Measurements from ENCODE around the gene DNHD1. TPM values are rescaled to one million over a fixed set of nuclear protein-coding genes. Genes with fewer than 3 reads are reported as not detected.

The DNHD1 gene
- total and polyA plus RNA-seq, 8 donors: 1.8 to 45.1 (median 11.4) TPM

GRCh38 chr11:6561288-6561687, 64.2 kb downstream of the DNHD1 start:
- no peak for TF ChIP-seq EP300 (IDR thresholded peaks at IDR 0.05)
- no peak for TF ChIP-seq POLR2AphosphoS5 (IDR thresholded peaks at IDR 0.05)
- no peak for TF ChIP-seq POLR2A (IDR thresholded peaks at IDR 0.05)
- no peak for TF ChIP-seq CTCF (IDR thresholded peaks at IDR 0.05)
- Histone ChIP-seq H3K36me3 (peaks cover 0 to 25% (median 13%) of the 10 kb centered on the region in 4 donors), H3K4me3 (no peak overlapping the region), H3K27ac (no peak overlapping the region), H3K9me3 (no peaks in the 10 kb centered on the region), H3K27me3 (no peaks in the 10 kb centered on the region), H3K4me1 (no peaks in the 10 kb centered on the region)
- no peak for DNase-seq
- intact Hi-C loops (cut with DNase I; ENCODE audit: low total_unique reads): no loop called here
- 89 to 99% (median 93%) methylated on average over 3 of the region's 3 CpGs for WGBS, 5 donors

DNA sequence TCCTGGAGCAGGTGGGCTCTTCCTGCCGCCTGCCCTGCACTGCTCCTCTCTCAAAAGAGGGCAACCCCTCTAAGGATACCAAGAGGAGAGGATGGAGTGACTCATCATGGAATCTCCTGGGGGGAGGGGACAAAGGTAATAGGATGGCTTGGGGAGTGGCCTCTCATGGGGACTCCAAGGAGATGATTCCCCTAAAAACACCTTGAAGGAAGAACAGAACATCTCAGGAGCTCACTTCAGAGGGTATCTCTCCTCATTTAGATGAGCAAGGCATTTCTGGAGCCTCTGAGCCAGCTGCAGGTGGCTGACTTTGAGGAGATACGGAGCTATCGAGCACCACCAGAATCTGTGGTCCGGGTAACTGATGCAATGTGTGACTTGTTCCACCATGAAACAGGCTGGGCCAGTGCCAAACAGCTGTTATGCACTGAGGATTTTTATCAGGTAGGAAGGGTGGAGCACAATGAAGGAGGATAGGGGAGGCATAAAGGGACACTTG, 66.1 kb downstream of the DNHD1 start:
- no peak overlapping the region for H3K27ac ChIP-seq
- H3K4me3 ChIP-seq: no peak overlapping the region
- TF ChIP-seq EP300 (IDR thresholded peaks at IDR 0.05): no peak
- no peak for TF ChIP-seq POLR2AphosphoS5 (IDR thresholded peaks at IDR 0.05)
- TF ChIP-seq CTCF (IDR thresholded peaks at IDR 0.05): no peak
- no peak for TF ChIP-seq POLR2A (IDR thresholded peaks at IDR 0.05)
- intact Hi-C loops (cut with DNase I; ENCODE audit: low total_unique reads): no loop called here
- H3K4me1 ChIP-seq: peaks cover 0 to 2% (median 0%) of the 10 kb centered on the region in 4 donors
- WGBS, 5 donors: 91 to 100% (median 94%) methylated on average over 4 of the region's 4 CpGs
- DNase-seq: no peak
- peaks cover 0 to 17% (median 7%) of the 10 kb centered on the region in 4 donors for H3K36me3 ChIP-seq
- H3K27me3 ChIP-seq: no peaks in the 10 kb centered on the region
- H3K9me3 ChIP-seq: no peaks in the 10 kb centered on the region

DNA sequence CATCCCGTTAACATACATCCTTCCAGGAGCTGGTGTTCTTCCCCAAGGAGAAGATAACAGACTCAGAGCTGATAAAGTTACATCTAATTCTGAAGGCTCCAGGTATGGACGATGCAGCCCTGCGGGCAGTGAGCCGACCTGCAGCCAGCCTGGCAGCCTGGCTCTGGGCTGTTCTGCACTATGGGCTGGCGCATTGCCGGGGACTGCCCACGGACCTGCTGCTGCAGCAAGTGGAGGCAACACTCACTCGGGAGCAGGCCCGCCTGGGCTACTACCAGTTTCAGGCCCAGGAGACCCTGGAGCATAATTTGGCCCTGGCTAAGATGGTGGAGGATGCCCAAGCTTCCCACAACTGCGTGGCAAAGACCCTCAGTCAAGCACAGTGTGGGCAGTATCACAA, 66.6 kb downstream of the DNHD1 start:
- H3K4me3 ChIP-seq: no peak overlapping the region
- TF ChIP-seq POLR2AphosphoS5 (IDR thresholded peaks at IDR 0.05) (no peak), POLR2A (IDR thresholded peaks at IDR 0.05) (no peak), CTCF (IDR thresholded peaks at IDR 0.05) (no peak), EP300 (IDR thresholded peaks at IDR 0.05) (no peak)
- intact Hi-C loops (cut with DNase I; ENCODE audit: low total_unique reads): no loop called here
- H3K27me3 ChIP-seq: no peaks in the 10 kb centered on the region
- H3K36me3 ChIP-seq: peaks cover 0 to 17% (median 5%) of the 10 kb centered on the region in 4 donors
- WGBS, 5 donors: 87 to 91% (median 88%) methylated on average over 3 to 10 of the region's 10 CpGs
- no peak for DNase-seq
- H3K4me1 ChIP-seq: peaks cover 0 to 7% (median 3%) of the 10 kb centered on the region in 4 donors
- H3K9me3 ChIP-seq: no peaks in the 10 kb centered on the region
- no peak overlapping the region for H3K27ac ChIP-seq

- 54 to 93% (median 88%) methylated on average over 2 of the region's 2 CpGs for WGBS, 5 donors
- DNase-seq: no peak
- H3K4me1 ChIP-seq: peaks cover 0 to 11% (median 6%) of the 10 kb centered on the region in 4 donors
- peaks cover 0 to 17% (median 3%) of the 10 kb centered on the region in 4 donors for H3K36me3 ChIP-seq
- no peak for TF ChIP-seq POLR2AphosphoS5 (IDR thresholded peaks at IDR 0.05)
- TF ChIP-seq EP300 (IDR thresholded peaks at IDR 0.05): no peak
- TF ChIP-seq CTCF (IDR thresholded peaks at IDR 0.05): no peak
- TF ChIP-seq POLR2A (IDR thresholded peaks at IDR 0.05): no peak
- H3K4me3 ChIP-seq: no peak overlapping the region
- no peaks in the 10 kb centered on the region for H3K27me3 ChIP-seq
- no peaks in the 10 kb centered on the region for H3K9me3 ChIP-seq
- no peak overlapping the region for H3K27ac ChIP-seq
- intact Hi-C loops (cut with DNase I; ENCODE audit: low total_unique reads): no loop called here
Observed at GRCh38 chr11:6565325-6565724, 68.2 kb downstream of the DNHD1 start.

Measured in stomach (tissue), 9 donors.